ENCODE measurements around the gene BRIP1.

GRCh38 chr17:61805399-61805798 is 57.9 kb downstream of the BRIP1 start:
- no peak for TF ChIP-seq CTCF (IDR thresholded peaks at IDR 0.05)
- TF ChIP-seq POLR2A (IDR thresholded peaks at IDR 0.05): no peak

Measured in lower leg skin (tissue), 3 donors.